Mesendoderm (in vitro differentiated cells): ENCODE data around the gene GNA14.

Experiments
- DNase-seq: peaks from one replicate; pipeline ENCODE4 v3.0.0; 2013
- H2AK5ac ChIP-seq: 2 replicates; pipeline ENCODE4 v1.6.1; 2013; ENCODE audit warnings: low read length, inconsistent platforms
- H2BK120ac ChIP-seq: 2 replicates; pipeline ENCODE4 v1.6.1; 2013; ENCODE audit warnings: low read depth, mild to moderate bottlenecking, low read length, moderate library complexity, mixed read lengths
- H2BK15ac ChIP-seq: replicated peaks from 2 replicates; pipeline ENCODE4 v1.6.1; 2013; ENCODE audit warnings: low read depth, mild to moderate bottlenecking, moderate library complexity
- H2BK5ac ChIP-seq: 2 replicates; pipeline ENCODE4 v1.6.1; 2013; ENCODE audit warnings: low read length, inconsistent platforms
- H3K18ac ChIP-seq: 2 replicates; pipeline ENCODE4 v1.6.1; 2013; ENCODE audit warnings: mild to moderate bottlenecking, low read length, mixed read lengths
- H3K23ac ChIP-seq: one replicate; pipeline ENCODE4 v1.6.1; 2013; ENCODE audit warnings: low read length
- H3K27ac ChIP-seq: 2 replicates; pipeline ENCODE4 v1.5.1; 2013; ENCODE audit warnings: low read depth, mild to moderate bottlenecking, inconsistent platforms, low read length, moderate library complexity
- H3K27me3 ChIP-seq: 2 replicates; pipeline ENCODE4 v1.6.1; 2013; ENCODE audit warnings: low read length, control low read depth, mild to moderate bottlenecking, inconsistent platforms; ENCODE audit not compliant: insufficient read depth, poor library complexity
- H3K36me3 ChIP-seq: 2 replicates; pipeline ENCODE4 v1.6.1; 2013; ENCODE audit warnings: low read length, inconsistent platforms; ENCODE audit not compliant: control insufficient read depth, insufficient read depth
- H3K4ac ChIP-seq: one replicate; pipeline ENCODE4 v1.6.1; 2013; ENCODE audit warnings: low read depth, mild to moderate bottlenecking, low read length, moderate library complexity
- H3K4me1 ChIP-seq: 2 replicates; pipeline ENCODE4 v1.6.1; 2013; ENCODE audit warnings: low read depth, low read length, inconsistent platforms; ENCODE audit not compliant: control insufficient read depth
- H3K4me2 ChIP-seq: 2 replicates; pipeline ENCODE4 v1.6.1; 2013; ENCODE audit warnings: low read length
- H3K4me3 ChIP-seq: 2 replicates; pipeline ENCODE4 v1.5.1; 2013; ENCODE audit warnings: mild to moderate bottlenecking, low read length
- H3K56ac ChIP-seq: one replicate; pipeline ENCODE4 v1.6.1; 2013; ENCODE audit warnings: low read length
- H3K79me1 ChIP-seq: 2 replicates; pipeline ENCODE4 v1.6.1; 2013; ENCODE audit warnings: low read length, inconsistent platforms
- H3K79me2 ChIP-seq: 2 replicates; pipeline ENCODE4 v1.6.1; 2013; ENCODE audit warnings: mild to moderate bottlenecking, low read length; ENCODE audit not compliant: control insufficient read depth, insufficient read depth
- H3K9ac ChIP-seq: 2 replicates; pipeline ENCODE4 v1.6.1; 2013; ENCODE audit warnings: low read length, inconsistent platforms
- H4K5ac ChIP-seq: one replicate; pipeline ENCODE4 v1.6.1; 2013; ENCODE audit warnings: low read length
- H4K8ac ChIP-seq: one replicate; pipeline ENCODE4 v1.6.1; 2013; ENCODE audit warnings: low read depth, mild to moderate bottlenecking, control low read depth, low read length, moderate library complexity
- WGBS: extraction: QIAGEN DNeasy Blood & Tissue Kit; methylation state at CpG from one replicate; pipeline ENCODE4 v1.1.7; 2013; ENCODE audit warnings: low lambda C conversion rate, missing lambda C conversion rate; ENCODE audit not compliant: insufficient coverage; ENCODE audit errors: extremely low coverage; 5-methylcytosine and 5-hydroxymethylcytosine counted together

The GNA14 gene

DNA sequence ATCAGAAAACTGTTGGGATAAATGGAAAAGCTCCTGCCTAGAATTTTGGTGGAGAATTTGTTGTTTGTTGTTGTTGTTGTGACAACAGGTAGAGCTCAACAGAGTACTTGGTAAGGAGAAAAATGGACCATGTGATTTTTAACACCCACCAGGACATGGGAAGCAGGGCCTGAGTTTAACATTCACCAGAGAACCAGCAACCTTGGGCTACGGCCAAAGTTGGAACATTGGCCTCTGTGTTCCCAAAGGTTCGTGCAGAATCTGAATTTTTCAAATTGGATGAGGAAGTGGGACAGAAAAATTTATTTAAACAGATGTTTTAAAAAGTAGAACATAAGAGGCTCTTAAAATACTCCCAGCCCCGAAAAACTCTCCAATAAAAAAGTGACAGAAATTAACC lies 127.0 kb downstream of the GNA14 start:
- H3K18ac ChIP-seq: no peak overlapping the region
- H2BK15ac ChIP-seq: no peak overlapping the region
- H3K27ac ChIP-seq: no peak overlapping the region
- H4K5ac ChIP-seq: no peak overlapping the region
- H4K8ac ChIP-seq: no peak overlapping the region
- H3K79me1 ChIP-seq: no peaks in the 10 kb centered on the region
- no peaks in the 10 kb centered on the region for H3K27me3 ChIP-seq
- no CpG with 5 or more reads among the region's 3 CpGs for WGBS
- H2AK5ac ChIP-seq: no peak overlapping the region
- no peak overlapping the region for H2BK120ac ChIP-seq
- H3K9ac ChIP-seq: no peak overlapping the region
- H3K4me3 ChIP-seq: no peak overlapping the region
- no peak overlapping the region for H3K4ac ChIP-seq
- no peaks in the 10 kb centered on the region for H3K79me2 ChIP-seq
- H3K56ac ChIP-seq: no peak overlapping the region
- no peak for DNase-seq
- no peaks in the 10 kb centered on the region for H3K4me1 ChIP-seq
- H3K4me2 ChIP-seq: no peak overlapping the region
- H2BK5ac ChIP-seq: no peak overlapping the region
- H3K36me3 ChIP-seq: no peaks in the 10 kb centered on the region
- no peak overlapping the region for H3K23ac ChIP-seq

- Histone ChIP-seq H3K4me3 (no peak overlapping the region), H3K18ac (no peak overlapping the region), H3K56ac (no peak overlapping the region), H3K27ac (no peak overlapping the region), H4K8ac (no peak overlapping the region), H2AK5ac (no peak overlapping the region), H3K27me3 (no peaks in the 10 kb centered on the region), H2BK5ac (no peak overlapping the region), H3K4me2 (no peak overlapping the region), H3K23ac (no peak overlapping the region), H3K36me3 (no peaks in the 10 kb centered on the region), H3K4me1 (no peaks in the 10 kb centered on the region), H3K4ac (no peak overlapping the region), H4K5ac (no peak overlapping the region), H3K9ac (no peak overlapping the region), H2BK15ac (no peak overlapping the region), H3K79me1 (no peaks in the 10 kb centered on the region), H3K79me2 (no peaks in the 10 kb centered on the region), H2BK120ac (no peak overlapping the region)
- no CpG with 5 or more reads among the region's 1 CpG for WGBS
- DNase-seq: no peak
These were observed 129.4 kb downstream of the GNA14 start for GRCh38 chr9:77518688-77519087.

GRCh38 chr9:77516781-77517180 lies 131.3 kb downstream of the GNA14 start:
- Histone ChIP-seq H3K4me2 (no peak overlapping the region), H2BK15ac (no peak overlapping the region)

GRCh38 chr9:77514886-77515711 lies 133.0 kb downstream of the GNA14 start:
- H3K56ac ChIP-seq: no peak overlapping the region
- H4K8ac ChIP-seq: no peak overlapping the region
- no peak overlapping the region for H3K18ac ChIP-seq
- H3K23ac ChIP-seq: no peak overlapping the region
- H2BK15ac ChIP-seq: no peak overlapping the region
- H3K36me3 ChIP-seq: no peaks in the 10 kb centered on the region
- H3K4me2 ChIP-seq: no peak overlapping the region
- DNase-seq: no peak
- peaks cover 2% of the 10 kb centered on the region for H3K4me1 ChIP-seq
- no peak overlapping the region for H3K27ac ChIP-seq
- no peaks in the 10 kb centered on the region for H3K27me3 ChIP-seq
- no peak overlapping the region for H3K4me3 ChIP-seq
- H3K4ac ChIP-seq: no peak overlapping the region
- no peak overlapping the region for H3K9ac ChIP-seq
- H2BK5ac ChIP-seq: no peak overlapping the region
- no peak overlapping the region for H2AK5ac ChIP-seq
- H2BK120ac ChIP-seq: no peak overlapping the region
- no peaks in the 10 kb centered on the region for H3K79me1 ChIP-seq
- no peak overlapping the region for H4K5ac ChIP-seq
- no peaks in the 10 kb centered on the region for H3K79me2 ChIP-seq
- WGBS: no CpG with 5 or more reads among the region's 9 CpGs

More at GRCh38 chr9:77516781-77517180, 131.3 kb downstream of the GNA14 start:
- Histone ChIP-seq H3K9ac (no peak overlapping the region), H3K27ac (no peak overlapping the region), H3K79me2 (no peaks in the 10 kb centered on the region), H3K4me3 (no peak overlapping the region), H3K36me3 (no peaks in the 10 kb centered on the region), H3K79me1 (no peaks in the 10 kb centered on the region), H4K5ac (no peak overlapping the region), H3K18ac (no peak overlapping the region), H4K8ac (no peak overlapping the region), H3K56ac (no peak overlapping the region), H3K4ac (no peak overlapping the region), H2BK120ac (no peak overlapping the region), H2BK5ac (no peak overlapping the region), H3K4me1 (no peaks in the 10 kb centered on the region), H2AK5ac (no peak overlapping the region), H3K27me3 (no peaks in the 10 kb centered on the region), H3K23ac (no peak overlapping the region)
- DNase-seq: no peak
- no CpG with 5 or more reads among the region's 6 CpGs for WGBS

- Histone ChIP-seq H3K56ac (no peak overlapping the region), H3K18ac (no peak overlapping the region), H3K79me1 (no peaks in the 10 kb centered on the region), H2BK15ac (no peak overlapping the region), H3K23ac (no peak overlapping the region), H3K4me2 (no peak overlapping the region), H3K79me2 (no peaks in the 10 kb centered on the region), H3K36me3 (no peaks in the 10 kb centered on the region), H3K27me3 (no peaks in the 10 kb centered on the region), H4K8ac (no peak overlapping the region), H4K5ac (no peak overlapping the region), H2BK120ac (no peak overlapping the region), H3K4me3 (no peak overlapping the region), H3K4ac (no peak overlapping the region), H3K27ac (no peak overlapping the region), H2AK5ac (no peak overlapping the region), H3K4me1 (peaks cover 2% of the 10 kb centered on the region), H3K9ac (no peak overlapping the region), H2BK5ac (no peak overlapping the region)
- no CpG with 5 or more reads among the region's 5 CpGs for whole genome bisulfite sequencing
- no peak for DNase-seq
These were observed 134.7 kb downstream of the GNA14 start for GRCh38 chr9:77513457-77513856.

DNA sequence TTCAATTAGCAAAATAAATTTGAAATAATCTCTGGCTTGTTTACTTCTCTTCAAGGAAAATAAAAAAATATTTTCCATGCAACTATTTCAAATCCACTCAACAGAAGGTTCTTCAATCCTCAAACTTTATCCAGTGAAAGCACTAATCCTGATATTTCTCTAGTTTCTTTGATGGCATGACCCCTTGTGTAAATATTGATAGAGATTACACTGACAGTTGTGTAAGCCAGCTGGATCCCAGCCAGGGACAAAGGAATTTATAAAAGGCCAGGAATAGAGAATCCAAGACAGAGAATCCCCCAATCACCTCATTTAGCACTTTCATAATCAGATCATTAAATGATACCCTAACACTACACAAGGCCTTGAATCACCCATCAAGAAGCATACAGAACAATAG lies 135.2 kb downstream of the GNA14 start:
- no peaks in the 10 kb centered on the region for H3K36me3 ChIP-seq
- H3K56ac ChIP-seq: no peak overlapping the region
- H4K5ac ChIP-seq: no peak overlapping the region
- H3K9ac ChIP-seq: no peak overlapping the region
- no peak overlapping the region for H2BK5ac ChIP-seq
- no peak overlapping the region for H4K8ac ChIP-seq
- no peak for DNase-seq
- no peaks in the 10 kb centered on the region for H3K27me3 ChIP-seq
- H3K18ac ChIP-seq: no peak overlapping the region
- H3K79me1 ChIP-seq: no peaks in the 10 kb centered on the region
- no peaks in the 10 kb centered on the region for H3K79me2 ChIP-seq
- no peak overlapping the region for H2BK15ac ChIP-seq
- H3K4me1 ChIP-seq: peaks cover 2% of the 10 kb centered on the region
- no peak overlapping the region for H3K23ac ChIP-seq
- no peak overlapping the region for H3K4ac ChIP-seq
- no peak overlapping the region for H3K4me2 ChIP-seq
- no peak overlapping the region for H2BK120ac ChIP-seq
- no peak overlapping the region for H3K27ac ChIP-seq
- H3K4me3 ChIP-seq: no peak overlapping the region
- no peak overlapping the region for H2AK5ac ChIP-seq
